Choroid plexus epithelial cell (primary cell): ENCODE measurements around the gene CLIC3.

ENCODE experiments used
- DNase-seq: peaks from one replicate; pipeline ENCODE4 v3.0.0-alpha.2; 2010; ENCODE audit warnings: low read depth
- H3K4me3 ChIP-seq: 2 replicates; pipeline ENCODE4 v1.5.1; 2011; ENCODE audit warnings: low read depth, mild to moderate bottlenecking, control low read depth, low read length, moderate library complexity
- CTCF ChIP-seq: conservative IDR thresholded peaks from 2 replicates; pipeline ENCODE4 v1.5.1; 2011; ENCODE audit warnings: low read depth, mild to moderate bottlenecking, control low read depth, inconsistent platforms, low read length, moderate library complexity

CLIC3 gene

GRCh38 chr9:136962701-136963248, 33.6 kb downstream of the CLIC3 start:
- no peak overlapping the region for H3K4me3 ChIP-seq
- DNase-seq, result no peak
- no peak for TF ChIP-seq CTCF

GRCh38 chr9:136962163-136962562, 34.2 kb downstream of the CLIC3 start:
- no peak for TF ChIP-seq CTCF
- DNase-seq, result no peak
- H3K4me3 ChIP-seq, result no peak overlapping the region

- TF ChIP-seq CTCF, result no peak
- H3K4me3 ChIP-seq, result no peak overlapping the region
- peak; percentile 73 for DNase-seq
Measured at GRCh38 chr9:136961279-136962065, 34.9 kb downstream of the CLIC3 start.

GRCh38 chr9:136960938-136961275, 35.5 kb downstream of the CLIC3 start:
- no peak overlapping the region for H3K4me3 ChIP-seq
- DNase-seq, result no peak
- TF ChIP-seq CTCF, result no peak

- peak; percentile 41 for DNase-seq
- H3K4me3 ChIP-seq, result no peak overlapping the region
- TF ChIP-seq CTCF, result no peak
Measured at GRCh38 chr9:136960212-136960937, 36.0 kb downstream of the CLIC3 start.

- TF ChIP-seq CTCF, result no peak
- H3K4me3 ChIP-seq, result no peak overlapping the region
- DNase-seq, result no peak
Measured at GRCh38 chr9:136958898-136959850, 37.2 kb downstream of the CLIC3 start.
